ENCODE results near the gene KRT13.

Gene KRT13

GRCh38 chr17:41536741-41537613, 31.6 kb upstream of the KRT13 start:
- DNase-seq: no peak

GRCh38 chr17:41535764-41536481, 30.5 kb upstream of the KRT13 start:
- DNase-seq: no peak

DNA sequence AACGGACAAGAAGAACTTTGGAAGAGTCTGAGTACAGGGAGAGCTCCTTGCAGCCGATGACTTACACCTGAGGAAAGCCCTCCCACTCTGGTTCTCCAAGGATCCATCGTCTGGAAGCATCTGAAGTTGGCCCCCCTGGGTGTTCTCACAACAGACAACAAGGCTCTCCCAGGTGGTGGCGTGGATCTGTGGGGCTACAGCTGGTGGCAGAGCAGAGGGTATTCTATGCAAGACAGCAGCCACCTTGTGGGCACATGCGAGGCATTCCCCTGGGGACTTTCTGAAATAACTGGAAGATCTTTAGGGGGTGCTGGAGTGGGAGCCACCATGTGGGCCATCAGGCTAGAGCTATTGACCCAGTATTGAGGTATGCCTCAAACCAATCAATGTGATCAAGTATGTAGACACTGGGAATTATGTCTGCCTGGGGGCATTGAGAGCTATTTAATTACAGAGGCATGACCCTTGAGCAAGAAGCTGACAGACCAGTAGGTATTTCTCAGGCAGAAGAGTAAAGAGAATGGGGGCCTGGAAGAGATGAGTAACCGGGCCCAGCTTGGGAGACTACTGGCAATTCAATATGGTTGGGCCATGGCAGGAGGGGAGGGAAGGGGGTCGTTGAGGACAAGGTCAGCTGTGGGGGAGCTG, 29.6 kb upstream of the KRT13 start:
- no peak for DNase-seq

GRCh38 chr17:41533613-41534012, 28.2 kb upstream of the KRT13 start:
- no peak for DNase-seq

GRCh38 chr17:41532947-41533570, 27.6 kb upstream of the KRT13 start:
- DNase-seq: no peak

GRCh38 chr17:41531993-41532392, 26.6 kb upstream of the KRT13 start:
- no peak for DNase-seq

- DNase-seq: no peak
These were observed 24.9 kb upstream of the KRT13 start for GRCh38 chr17:41530062-41531048.

GRCh38 chr17:41529491-41529915, 24.1 kb upstream of the KRT13 start:
- no peak for DNase-seq

DNA sequence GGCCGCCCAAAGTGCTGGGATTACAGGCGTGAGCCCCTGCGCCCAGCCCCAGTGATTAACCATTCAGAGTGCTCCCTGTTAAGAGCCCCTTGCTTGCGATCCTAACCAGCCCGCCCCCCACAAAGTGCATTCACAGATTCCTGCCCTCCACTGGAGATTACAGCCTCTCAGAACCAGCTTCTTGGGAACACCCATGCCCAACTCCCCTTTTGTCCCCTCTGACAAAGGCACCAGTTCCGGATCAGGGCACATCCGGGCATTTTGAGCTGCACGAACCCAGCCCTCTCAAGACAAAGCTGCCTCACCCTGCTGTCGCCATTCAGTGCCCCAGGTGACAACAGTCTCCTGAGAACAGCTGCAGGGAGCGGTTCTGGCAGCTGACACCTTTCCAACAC, 23.5 kb upstream of the KRT13 start:
- DNase-seq: peak; percentile 32

DNA sequence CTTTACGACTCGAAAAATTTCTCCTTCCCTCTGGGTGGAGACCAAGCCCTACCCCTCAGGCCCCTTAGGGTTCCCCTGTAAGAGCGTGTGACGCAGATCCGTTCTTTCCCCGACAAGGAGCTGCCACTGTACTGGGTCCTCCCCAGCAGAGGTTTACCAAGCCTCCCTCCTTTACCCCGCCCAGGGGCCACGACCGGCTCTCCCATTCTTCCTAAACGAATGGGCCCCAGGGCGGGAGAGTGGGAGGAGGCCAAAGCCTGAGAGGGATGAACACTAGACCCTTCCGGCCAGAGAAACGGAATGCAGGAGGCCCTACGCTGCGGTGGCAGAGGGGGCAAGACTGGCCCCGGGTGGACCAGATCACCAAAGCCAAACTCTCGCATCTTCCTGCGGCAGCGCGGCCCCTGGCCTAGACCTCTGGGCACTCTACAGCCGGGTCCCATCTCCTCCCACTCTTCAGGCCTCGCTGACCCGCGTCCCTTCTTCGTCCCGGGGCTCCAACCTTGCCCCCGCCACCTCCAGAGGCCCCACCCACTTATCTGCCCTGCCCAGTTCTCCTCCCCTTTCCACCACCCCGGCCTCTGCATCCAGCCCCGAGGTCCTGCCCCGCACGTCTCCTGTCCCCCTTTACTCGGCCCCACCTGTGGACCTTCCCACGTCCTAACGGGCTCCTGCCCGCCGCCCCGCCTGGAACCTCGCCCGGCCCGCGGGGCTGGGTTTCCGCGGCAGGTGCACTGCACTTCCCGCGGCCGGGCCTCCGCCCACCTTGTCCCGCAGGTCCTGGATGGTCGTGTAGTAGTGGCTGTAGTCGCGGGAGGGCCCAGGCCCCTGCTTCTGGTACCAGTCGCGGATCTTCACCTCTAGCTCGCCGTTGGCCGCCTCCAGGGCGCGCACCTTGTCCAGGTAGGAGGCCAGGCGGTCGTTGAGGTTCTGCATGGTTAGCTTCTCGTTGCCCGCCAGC, 21.9 kb upstream of the KRT13 start:
- DNase-seq: peak; percentile 47

DNA sequence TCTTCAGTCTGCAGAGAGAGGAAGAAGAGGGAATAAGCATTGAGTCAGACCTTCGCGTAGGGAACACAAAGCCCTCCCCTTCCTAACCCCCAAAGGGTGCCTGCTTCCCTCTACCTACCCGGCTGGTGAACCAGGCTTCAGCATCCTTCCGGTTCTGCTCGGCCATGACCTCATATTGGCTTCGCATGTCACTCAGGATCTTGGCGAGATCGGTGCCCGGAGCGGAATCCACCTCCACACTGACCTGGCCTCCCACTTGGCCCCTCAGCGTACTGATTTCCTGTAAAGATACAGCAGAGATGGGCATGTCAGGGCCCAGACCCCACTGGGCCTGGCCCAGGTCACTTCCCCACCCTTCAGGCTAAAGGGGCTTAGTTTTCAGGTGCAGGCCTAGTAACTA, 18.8 kb upstream of the KRT13 start:
- no peak for DNase-seq

GRCh38 chr17:41523787-41524186, 18.4 kb upstream of the KRT13 start:
- no peak for DNase-seq

DNA sequence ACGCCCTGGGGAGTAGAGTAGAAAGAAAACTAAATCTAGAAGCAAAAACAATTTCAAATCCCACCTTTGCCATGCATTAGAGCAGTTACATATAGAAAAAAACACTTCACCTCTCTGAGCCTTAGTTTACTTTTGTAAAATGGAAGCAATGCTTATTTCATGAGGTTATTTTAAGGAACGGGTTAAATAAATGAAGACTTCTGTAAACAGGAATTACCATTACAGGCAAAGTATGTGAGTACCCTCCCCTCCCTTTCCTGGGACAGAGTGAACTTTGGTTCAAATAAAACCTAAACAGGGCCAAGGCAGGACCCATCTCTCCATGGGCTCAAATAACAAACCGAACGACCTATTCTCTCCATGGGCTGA, 17.8 kb upstream of the KRT13 start:
- DNase-seq: no peak

DNA sequence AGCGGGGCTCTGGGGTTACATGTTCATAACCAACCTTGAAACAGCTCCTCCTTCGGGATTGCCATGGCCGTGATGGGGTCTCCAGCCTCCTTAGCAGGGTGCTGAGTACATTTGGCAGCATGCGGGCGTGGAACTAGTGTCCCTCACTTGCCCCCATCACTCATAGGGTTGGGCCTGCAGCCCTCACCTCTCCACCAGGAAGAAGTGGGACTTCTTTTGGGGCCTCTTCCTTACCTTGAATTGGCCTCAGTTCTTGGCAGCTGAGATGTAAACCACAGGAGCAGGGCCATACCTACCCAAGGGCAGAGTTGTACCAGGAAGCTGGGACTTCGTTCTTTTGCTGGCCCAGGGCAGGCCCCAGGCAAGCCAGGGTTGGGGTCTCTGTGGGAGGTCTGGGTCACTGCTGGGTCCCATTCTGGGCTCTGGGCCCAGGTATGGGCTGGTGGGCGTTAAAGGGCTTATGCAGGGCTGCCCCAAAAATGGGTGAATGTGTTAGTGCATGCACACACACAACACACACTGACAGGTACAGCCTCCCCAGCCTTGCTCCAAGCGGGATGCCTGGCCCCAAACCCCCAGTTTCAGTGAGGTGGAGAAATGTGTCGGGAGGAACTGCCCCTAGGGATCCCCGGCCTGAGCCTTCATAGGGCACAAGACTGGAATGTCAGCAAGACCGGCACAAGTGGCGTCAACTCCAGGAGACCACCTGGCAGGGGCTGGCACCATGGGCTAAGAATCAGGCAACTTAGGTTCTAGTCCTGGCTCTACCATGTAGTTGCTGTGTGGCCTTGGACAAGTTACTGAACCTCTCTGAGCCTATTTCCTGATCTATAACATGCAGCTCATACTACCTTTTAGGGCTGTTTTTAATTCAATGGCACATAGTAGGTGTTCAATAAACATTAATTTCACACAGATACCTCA, 17.2 kb upstream of the KRT13 start:
- DNase-seq: no peak

DNA sequence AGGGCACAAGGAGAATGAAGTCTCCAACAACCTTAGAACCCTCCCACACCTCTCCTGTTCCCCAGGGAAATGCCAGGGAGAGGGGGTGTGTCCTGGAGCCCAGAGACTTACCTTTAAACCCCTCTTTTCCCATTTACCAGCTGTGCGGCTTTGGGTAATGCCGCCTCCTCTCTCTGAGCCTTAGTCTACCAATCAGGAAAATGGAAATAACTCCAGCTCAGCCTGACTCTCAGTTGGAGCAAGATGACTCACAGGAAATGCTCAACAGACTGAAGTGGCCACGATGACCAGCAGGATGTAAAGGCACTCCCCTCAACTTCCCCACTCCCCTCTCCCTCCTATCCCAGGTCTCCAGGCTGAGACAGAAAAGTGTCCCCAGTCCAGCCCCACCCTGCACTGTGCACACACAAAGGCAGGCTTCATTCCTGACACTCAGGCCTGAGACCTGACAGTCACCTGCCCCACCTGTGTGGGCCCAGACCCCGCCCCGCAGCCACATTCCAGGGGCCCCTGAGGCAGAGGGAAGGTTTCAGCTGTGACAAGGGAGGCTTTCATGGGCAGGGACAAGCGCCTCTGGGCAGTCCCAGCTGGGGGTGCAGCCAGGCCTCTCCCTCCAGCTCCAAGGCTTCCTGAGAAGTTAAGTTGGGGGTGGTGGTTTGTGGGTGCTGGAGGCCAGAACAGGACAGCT, 16.3 kb upstream of the KRT13 start:
- DNase-seq: no peak

GRCh38 chr17:41520821-41521521, 15.6 kb upstream of the KRT13 start:
- no peak for DNase-seq

DNA sequence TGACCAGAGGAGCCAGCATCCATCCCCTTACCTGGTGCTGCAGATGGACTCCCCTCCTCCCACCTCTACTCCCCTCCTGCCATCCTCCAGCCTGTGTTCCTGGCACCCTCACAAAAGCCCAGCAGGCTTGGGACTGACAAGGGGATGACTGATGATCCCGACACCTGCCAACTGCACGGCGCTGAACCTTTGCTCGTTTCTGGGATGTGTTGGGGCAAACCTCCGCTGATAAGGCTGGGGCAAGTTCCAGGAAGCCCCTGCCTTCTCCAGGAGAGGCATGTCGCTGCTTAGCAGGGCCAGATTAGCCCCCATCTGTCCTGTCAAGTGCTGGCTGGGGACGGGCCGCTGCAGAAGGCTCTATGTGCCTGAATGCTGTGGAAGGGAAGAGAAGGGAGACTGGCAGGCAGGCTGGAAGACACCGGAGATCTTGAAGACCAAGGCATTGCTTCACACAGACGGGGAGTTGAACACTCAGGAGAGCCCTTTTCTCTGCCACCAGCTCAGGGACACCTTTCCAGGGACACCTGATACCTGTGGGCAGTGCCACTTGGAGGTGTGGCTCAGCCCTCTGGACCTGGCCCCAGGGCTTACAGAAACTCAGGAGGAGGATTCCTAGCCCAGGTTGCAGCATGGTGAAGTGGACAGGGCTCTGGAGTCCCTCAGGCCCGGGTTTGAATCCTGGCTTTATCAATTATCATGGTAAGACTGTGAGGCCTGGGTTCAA, 14.3 kb upstream of the KRT13 start:
- peak; percentile 69 for DNase-seq

Measured in NCI-H510A treated with DMSO at 0.1 percent for 48 hours (cell line).